Measurements from ENCODE around the gene TPPP3.

DNA sequence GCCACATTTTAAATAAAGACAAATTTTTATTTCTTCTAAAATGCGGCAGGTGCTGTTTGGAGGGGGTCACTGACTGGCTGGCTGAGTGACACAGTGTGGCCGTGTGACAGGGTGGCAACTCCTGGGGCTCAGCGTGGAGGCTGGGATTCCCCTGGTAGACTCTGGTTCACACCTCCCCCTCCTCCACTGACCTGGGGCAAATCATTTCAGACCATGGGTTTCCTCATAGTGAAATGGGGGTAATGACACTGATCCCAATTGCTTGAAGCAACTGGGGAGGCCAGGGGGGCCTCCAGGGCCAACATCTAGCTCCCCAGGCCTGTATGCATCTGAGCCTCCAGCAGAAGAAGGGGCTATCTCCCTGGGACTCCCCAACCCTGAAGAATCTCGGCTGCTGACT, 44.2 kb upstream of the TPPP3 start:
- TF ChIP-seq TEAD4 (IDR thresholded peaks at IDR 0.05) (no peak), ZBTB7A (IDR thresholded peaks at IDR 0.05; ENCODE audit: low read depth) (no peak), RAD21 (IDR thresholded peaks at IDR 0.05; ENCODE audit: low read depth) (no peak)
- TF ChIP-seq, protein P1, sequence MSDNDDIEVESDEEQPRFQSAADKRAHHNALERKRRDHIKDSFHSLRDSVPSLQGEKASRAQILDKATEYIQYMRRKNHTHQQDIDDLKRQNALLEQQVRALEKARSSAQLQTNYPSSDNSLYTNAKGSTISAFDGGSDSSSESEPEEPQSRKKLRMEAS (IDR thresholded peaks at IDR 0.05), result no peak

Data from Ishikawa (cell line).